Measurements from ENCODE around the gene HSD3B7.

HSD3B7 gene

DNA sequence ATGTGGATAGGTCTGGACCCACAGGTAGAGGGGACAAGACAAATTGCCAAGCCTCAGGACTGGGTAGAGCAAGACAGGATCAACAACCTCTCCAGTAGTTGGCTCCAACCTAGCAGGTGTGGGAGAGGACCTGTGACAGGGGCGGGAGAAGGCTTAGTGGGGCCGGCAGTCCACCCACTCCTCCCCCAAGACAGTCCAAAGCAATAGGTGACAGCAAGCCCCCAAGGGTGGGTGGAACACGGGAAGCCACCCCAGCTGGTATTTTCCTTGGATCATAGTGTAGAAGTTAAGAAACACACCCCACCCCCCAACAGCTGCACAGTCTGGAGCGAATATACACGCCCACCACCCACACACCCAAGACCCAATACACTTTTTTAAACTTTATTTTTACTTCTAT, 44.3 kb downstream of the HSD3B7 start:
- DNase-seq = no peak

DNA sequence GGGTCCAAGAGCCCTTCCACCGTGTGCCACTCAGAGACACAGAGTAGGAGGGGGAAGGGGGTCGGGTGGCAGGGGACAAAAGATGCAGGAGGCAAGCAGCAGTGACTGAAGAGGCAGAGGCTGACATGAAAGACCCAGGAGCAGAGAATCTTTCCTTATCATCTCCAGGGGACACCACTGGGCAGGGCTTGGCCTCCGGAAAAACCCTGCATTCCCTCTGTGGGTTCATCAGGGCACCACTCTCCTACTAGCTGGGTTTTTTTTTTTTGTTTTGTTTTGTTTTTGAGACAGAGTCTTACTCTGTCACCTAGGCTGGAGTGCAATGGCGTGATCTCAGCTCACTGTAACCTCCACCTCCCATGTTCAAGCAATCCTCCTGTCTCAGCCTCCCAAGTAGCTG, 46.3 kb downstream of the HSD3B7 start:
- no peak for DNase-seq

DNA sequence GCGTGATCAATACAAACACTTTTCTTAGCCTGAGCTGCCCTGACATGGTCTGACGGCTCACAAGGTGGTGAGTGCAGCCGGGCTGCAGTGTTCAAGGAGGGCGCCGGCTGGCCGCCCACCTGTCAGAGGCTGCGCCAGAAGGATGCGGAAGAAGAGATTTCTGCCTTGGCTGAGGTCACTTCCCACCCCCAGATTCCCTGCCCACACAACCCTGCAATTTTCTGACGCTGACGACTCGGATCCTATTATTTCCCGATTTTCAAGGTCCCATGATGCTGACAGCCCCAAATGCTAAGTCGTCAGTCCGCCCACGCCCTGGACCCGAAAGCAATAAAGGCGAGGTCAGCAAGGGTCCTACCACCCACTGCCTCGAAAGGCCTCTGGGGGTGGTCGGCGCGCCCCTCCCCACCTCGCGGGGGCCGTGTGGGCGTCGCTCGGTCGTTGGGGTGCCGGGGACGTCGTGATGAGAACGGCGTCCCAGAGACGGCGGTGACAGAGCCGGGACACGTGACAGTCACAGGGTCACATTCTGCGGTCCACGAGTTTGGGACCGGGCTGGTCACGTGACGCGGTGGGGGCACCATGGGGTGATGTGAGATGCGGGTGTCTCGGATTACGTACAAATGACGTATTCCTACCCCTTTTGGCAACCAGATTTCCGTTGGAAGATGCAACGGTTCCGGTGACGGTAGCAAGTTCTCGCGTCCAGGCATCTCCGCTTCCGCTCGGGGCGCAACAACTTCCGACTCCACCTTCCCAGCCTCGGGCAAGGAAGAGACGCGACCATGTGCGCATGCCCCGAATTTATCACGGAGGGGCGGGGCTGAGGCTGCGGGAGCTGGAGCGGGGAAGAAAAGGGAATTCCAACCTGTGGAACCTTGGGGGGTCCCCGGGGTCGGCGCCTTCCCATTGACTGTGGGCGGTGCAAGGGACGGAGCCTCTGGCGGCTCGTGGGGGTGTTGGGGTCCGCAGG, 48.0 kb downstream of the HSD3B7 start, which contains the start of gene STX4:
Gene STX4, plus strand, starts transcription at position 823 of the 973 bp plus-strand sequence. CDS start 248 bp downstream, outside the sequence.
- peak; percentile 81 to 100 (median 97) for DNase-seq

DNA sequence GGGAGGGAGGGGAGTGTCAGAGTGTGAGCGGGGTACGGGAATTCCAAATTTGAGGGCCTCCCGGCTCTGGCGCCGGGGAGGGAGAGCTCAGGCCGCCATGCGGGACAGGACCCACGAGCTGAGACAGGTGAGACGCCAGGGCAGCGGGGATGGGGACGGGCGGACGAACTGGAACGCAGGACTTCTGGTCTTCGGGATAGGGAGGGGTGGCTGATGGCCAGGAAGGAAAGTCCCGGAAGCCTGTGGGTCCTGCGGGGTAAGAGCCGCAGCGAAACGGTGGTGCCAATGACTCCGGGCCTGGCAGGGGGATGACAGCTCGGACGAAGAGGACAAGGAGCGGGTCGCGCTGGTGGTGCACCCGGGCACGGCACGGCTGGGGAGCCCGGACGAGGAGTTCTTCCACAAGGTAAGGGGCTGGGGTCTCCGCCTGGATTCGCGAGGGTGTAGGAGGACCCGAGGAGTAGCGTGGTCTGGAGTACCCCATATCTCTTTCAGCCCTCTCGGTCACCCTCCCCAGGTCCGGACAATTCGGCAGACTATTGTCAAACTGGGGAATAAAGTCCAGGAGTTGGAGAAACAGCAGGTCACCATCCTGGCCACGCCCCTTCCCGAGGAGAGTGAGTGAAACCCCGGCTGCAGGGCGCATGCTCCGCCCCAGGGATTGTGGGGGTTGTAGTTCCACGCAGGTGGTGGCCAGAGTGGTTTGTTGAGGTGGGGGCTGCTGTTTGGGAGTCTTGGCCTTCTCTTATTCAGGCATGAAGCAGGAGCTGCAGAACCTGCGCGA, 48.9 kb downstream of the HSD3B7 start:
- peak; percentile 27 to 86 (median 82) for DNase-seq

DNA sequence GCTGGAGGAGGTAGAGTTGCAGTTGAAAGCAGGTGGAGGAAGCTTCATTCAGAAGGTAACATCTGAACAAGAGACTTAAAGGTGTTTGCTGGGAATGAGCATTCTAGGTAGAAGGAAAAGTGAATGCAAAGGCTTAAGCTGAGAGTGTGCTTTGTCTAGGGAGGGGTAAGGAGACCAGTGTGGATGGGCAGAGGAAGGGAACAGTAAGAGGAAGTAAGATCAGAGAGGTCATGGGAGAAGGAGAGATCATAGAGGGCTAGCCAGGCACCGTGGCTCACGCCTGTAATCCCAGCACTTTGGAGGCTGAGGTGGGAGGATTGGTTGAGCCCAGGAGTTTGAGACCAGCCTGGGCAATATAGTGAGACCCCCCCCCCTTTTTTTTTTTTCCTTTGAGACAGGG, 51.7 kb downstream of the HSD3B7 start:
- DNase-seq = no peak
